ENCODE data around the gene RASEF.

- TF ChIP-seq GATA3 (IDR thresholded peaks at IDR 0.05; ENCODE audit: low read depth, low read length) (no peak), GATA2 (IDR thresholded peaks at IDR 0.05; ENCODE audit: low read depth, low read length) (no peak)
Measured at GRCh38 chr9:82987370-82988189, 75.4 kb downstream of the RASEF start.

Data from SH-SY5Y (cell line).